GM13976 (cell line): ENCODE results near the gene RAPGEF1.
A peak's percentile ranks its signal among the peaks of the same experiment; 100 is the strongest.

Experiments used
- DNase-seq: peaks from one replicate; pipeline ENCODE4 v3.0.0; 2012; ENCODE audit warnings: low spot score
- in situ Hi-C: fragments of 300-500 bp; cut with MboI; formaldehyde crosslinking; loops from one replicate; pipeline ENCODE4 v1.12.0; 2022; ENCODE audit warnings: low sequenced_read_pairs, mixed read lengths, inconsistent platforms; ENCODE audit not compliant: unreplicated experiment
- TF ChIP-seq, protein P1 (sequence below): IDR thresholded peaks from 2 replicates; pipeline ENCODE4 v1.5.1; 2012; ENCODE audit warnings: borderline replicate concordance, mild to moderate bottlenecking; ENCODE audit not compliant: insufficient read depth; ENCODE audit errors: extremely low read depth, missing control alignments, control extremely low read depth

The RAPGEF1 gene

DNA sequence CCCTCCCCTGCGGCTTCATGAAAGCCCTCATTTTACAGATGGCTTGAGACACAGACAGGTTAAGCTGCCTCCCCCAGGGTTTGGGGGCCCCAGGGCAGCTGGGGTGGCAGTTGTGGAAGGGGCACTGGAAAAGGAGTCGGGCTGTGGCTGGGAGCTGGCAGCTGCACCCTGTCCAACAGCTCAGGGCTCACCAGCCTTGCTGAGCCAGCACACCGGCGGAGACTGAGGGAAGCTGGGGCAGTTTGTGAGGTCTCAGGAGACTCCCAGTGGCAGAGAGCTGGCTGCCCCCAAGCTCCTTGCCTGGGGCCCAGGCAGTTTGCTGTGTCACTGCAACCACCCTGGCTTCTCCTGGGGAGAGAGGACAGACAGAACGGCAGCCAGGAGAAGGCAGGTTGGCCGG is 34.8 kb upstream of the RAPGEF1 start:
- TF ChIP-seq, protein P1, sequence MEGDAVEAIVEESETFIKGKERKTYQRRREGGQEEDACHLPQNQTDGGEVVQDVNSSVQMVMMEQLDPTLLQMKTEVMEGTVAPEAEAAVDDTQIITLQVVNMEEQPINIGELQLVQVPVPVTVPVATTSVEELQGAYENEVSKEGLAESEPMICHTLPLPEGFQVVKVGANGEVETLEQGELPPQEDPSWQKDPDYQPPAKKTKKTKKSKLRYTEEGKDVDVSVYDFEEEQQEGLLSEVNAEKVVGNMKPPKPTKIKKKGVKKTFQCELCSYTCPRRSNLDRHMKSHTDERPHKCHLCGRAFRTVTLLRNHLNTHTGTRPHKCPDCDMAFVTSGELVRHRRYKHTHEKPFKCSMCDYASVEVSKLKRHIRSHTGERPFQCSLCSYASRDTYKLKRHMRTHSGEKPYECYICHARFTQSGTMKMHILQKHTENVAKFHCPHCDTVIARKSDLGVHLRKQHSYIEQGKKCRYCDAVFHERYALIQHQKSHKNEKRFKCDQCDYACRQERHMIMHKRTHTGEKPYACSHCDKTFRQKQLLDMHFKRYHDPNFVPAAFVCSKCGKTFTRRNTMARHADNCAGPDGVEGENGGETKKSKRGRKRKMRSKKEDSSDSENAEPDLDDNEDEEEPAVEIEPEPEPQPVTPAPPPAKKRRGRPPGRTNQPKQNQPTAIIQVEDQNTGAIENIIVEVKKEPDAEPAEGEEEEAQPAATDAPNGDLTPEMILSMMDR, result no peak
- in situ Hi-C loops, result no loop called here
- DNase-seq, result no peak

DNA sequence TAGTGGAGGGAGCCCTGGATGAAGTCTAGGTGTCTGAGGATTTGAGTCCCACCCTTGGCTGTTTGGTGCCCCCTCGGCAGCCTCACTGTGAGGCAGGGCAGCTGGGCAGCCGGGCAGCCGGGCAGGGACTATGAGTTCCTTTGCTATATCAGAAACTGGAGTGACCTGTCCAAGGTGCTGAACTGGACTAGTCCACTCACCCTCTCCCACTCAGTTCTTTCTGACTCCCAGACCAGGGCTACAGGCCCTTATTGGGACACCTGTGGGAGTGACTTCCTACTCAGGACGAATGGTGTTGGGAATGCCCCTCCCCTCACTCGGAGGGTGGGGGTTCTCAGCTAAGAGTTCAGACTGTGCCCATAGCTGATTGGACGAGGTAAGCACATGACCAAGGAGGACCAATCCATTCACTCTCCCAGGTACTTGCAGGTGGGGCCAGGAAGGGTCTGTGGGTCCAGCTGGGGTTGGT is 34.1 kb upstream of the RAPGEF1 start:
- in situ Hi-C loops, result no loop called here
- TF ChIP-seq, protein P1, result no peak
- DNase-seq, result peak; percentile 82

DNA sequence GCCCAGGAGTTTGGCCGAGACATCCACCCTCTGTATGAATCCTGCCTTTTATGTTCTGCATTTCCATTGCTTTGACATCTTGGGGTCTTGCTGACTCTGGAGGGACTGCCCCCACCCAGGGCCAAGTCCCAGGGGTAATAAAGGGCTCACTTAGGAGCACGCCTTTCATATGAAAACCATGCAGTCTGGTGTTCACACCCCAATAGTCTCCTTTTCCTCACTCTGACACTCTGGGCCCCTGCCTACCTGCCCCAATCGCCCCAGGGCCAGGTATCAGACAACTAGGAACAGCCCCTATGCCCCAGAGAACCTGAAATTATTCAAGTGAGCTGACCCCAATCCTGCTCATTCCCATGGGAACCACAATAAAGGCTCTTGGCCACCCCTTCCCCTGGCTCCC is 33.1 kb upstream of the RAPGEF1 start:
- in situ Hi-C loops, result no loop called here
- DNase-seq, result no peak

DNA sequence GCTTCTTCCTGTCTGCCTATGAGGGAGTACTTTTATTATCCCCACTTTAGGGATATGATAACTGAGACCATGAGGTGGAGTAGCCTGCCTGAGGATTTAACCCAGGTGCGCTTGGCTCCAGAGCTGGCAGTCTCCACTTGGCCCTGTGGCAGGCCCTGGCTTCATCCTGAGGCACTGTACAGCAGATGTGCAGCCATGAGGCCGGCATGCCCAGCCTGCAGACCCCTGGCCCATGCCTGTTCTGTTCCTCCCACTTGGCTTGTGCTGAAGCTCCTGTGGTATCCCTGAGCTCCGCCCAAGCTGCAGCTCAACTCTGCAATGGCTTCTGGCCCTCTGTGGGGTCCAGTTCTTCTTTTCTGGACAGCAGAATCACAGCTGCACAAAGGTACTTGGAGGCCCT is 31.8 kb upstream of the RAPGEF1 start:
- no peak for DNase-seq
- TF ChIP-seq, protein P1, result no peak
- in situ Hi-C loops, result no loop called here

More for the DNA sequence above, 33.1 kb upstream of the RAPGEF1 start:
- TF ChIP-seq, protein P1, result no peak

DNA sequence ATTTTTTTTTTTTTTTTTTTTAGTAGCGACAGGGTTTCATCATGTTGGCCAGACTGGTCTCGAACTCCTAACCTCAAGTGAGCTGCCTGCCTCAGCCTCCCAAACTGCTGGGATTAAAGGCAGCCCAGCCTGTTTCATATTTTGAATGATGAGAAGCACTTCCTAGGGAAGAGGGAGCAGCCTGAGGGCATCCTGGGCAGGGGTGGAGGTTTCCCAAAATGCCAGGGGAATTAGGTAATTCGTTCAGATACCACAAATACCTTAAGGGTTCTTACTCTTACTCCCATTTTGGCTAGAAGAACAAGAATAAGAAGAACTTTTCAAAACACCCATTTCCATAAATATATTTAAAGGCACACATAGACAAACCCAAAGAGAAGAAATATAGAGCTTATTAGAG is 29.5 kb upstream of the RAPGEF1 start:
- DNase-seq, result no peak
- TF ChIP-seq, protein P1, result no peak
- in situ Hi-C loops, result loop anchor here (10.0 kb wide), 1 partner anchor 485 kb away; no protein-coding TSS in a partner anchor

DNA sequence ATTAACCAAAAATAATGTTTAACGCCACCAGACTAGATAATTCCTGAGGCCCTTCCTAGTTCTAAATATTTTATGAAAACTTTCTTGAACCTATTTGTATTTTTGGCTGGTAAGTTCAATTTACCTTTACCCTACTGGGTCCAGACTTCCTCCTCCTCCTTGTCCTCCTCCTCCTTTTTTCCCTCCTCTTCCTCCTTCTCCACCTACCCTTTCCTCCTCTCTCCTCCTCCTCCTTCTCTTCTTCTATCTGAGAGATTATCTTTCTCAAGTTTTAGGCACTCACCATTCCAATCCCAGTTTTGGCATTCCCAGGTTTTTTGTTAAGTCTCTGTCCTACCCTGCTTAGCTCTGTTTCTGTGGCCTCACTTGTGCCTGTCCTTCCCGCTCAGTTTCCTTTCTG is 24.7 kb upstream of the RAPGEF1 start:
- DNase-seq, result no peak
- in situ Hi-C loops, result loop anchor here (10.0 kb wide), 1 partner anchor 490 kb away; no protein-coding TSS in a partner anchor
- TF ChIP-seq, protein P1, result no peak
